Ishikawa (cell line): Measurements from ENCODE around the gene MRPS10.

ENCODE experiments used
- CEBPB ChIP-seq: IDR thresholded peaks from 2 replicates; pipeline ENCODE4 v1.6.1; 2012
- CREB1 ChIP-seq: IDR thresholded peaks from 2 replicates; pipeline ENCODE4 v1.6.1; 2012; ENCODE audit warnings: low read depth
- EGR1 ChIP-seq: IDR thresholded peaks from 2 replicates; pipeline ENCODE4 v1.6.1; 2012
- EP300 ChIP-seq: IDR thresholded peaks from 2 replicates; pipeline ENCODE4 v1.6.1; 2012; ENCODE audit warnings: borderline replicate concordance
- FOXM1 ChIP-seq: IDR thresholded peaks from 2 replicates; pipeline ENCODE4 v1.6.1; 2012; ENCODE audit warnings: low read depth, borderline replicate concordance
- MAX ChIP-seq: IDR thresholded peaks from 2 replicates; pipeline ENCODE4 v1.6.1; 2012
- RAD21 ChIP-seq: IDR thresholded peaks from 2 replicates; pipeline ENCODE4 v1.6.1; 2012; ENCODE audit warnings: low read depth
- TAF1 ChIP-seq: IDR thresholded peaks from 2 replicates; pipeline ENCODE4 v1.6.1; 2012; ENCODE audit warnings: low read depth, mild to moderate bottlenecking
- TCF12 ChIP-seq: IDR thresholded peaks from 2 replicates; pipeline ENCODE4 v1.6.1; 2012; ENCODE audit warnings: low read depth
- TEAD4 ChIP-seq: IDR thresholded peaks from 2 replicates; pipeline ENCODE4 v1.6.1; 2012
- YY1 ChIP-seq: IDR thresholded peaks from 2 replicates; pipeline ENCODE4 v1.6.1; 2012; ENCODE audit warnings: low read depth
- ZBTB7A ChIP-seq: IDR thresholded peaks from 2 replicates; pipeline ENCODE4 v1.6.1; 2012; ENCODE audit warnings: low read depth
- TF ChIP-seq, protein P1 (sequence below): IDR thresholded peaks from 2 replicates; pipeline ENCODE4 v1.6.1; 2012; ENCODE audit warnings: low read depth, mild to moderate bottlenecking

GRCh38 chr6:42201382-42201781, 16.3 kb downstream of the MRPS10 start:
- TF ChIP-seq TAF1, result no peak
- TF ChIP-seq, protein P1, sequence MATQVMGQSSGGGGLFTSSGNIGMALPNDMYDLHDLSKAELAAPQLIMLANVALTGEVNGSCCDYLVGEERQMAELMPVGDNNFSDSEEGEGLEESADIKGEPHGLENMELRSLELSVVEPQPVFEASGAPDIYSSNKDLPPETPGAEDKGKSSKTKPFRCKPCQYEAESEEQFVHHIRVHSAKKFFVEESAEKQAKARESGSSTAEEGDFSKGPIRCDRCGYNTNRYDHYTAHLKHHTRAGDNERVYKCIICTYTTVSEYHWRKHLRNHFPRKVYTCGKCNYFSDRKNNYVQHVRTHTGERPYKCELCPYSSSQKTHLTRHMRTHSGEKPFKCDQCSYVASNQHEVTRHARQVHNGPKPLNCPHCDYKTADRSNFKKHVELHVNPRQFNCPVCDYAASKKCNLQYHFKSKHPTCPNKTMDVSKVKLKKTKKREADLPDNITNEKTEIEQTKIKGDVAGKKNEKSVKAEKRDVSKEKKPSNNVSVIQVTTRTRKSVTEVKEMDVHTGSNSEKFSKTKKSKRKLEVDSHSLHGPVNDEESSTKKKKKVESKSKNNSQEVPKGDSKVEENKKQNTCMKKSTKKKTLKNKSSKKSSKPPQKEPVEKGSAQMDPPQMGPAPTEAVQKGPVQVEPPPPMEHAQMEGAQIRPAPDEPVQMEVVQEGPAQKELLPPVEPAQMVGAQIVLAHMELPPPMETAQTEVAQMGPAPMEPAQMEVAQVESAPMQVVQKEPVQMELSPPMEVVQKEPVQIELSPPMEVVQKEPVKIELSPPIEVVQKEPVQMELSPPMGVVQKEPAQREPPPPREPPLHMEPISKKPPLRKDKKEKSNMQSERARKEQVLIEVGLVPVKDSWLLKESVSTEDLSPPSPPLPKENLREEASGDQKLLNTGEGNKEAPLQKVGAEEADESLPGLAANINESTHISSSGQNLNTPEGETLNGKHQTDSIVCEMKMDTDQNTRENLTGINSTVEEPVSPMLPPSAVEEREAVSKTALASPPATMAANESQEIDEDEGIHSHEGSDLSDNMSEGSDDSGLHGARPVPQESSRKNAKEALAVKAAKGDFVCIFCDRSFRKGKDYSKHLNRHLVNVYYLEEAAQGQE, result no peak
- TF ChIP-seq CREB1, result no peak
- no peak for TF ChIP-seq FOXM1
- no peak for TF ChIP-seq MAX
- TF ChIP-seq CEBPB, result no peak
- no peak for TF ChIP-seq TCF12
- no peak for TF ChIP-seq TEAD4
- TF ChIP-seq RAD21, result no peak
- TF ChIP-seq EP300, result no peak
- TF ChIP-seq YY1, result no peak
- TF ChIP-seq EGR1, result no peak
- TF ChIP-seq ZBTB7A, result no peak
